Chondrocyte (in vitro differentiated cells): ENCODE data around the gene MIEF2. TPM values are rescaled to one million over a fixed set of nuclear protein-coding genes. Genes with fewer than 3 reads are reported as not detected.

ENCODE experiments used
- DNase-seq: peaks from one replicate; pipeline ENCODE4 v3.0.0; 2021; ENCODE audit warnings: mixed read lengths, low spot score
- H3K27ac Mint-ChIP-seq: one replicate; pipeline ENCODE4 v1.8.0; 2021; ENCODE audit warnings: mild to moderate bottlenecking, moderate library complexity, mixed read lengths; ENCODE audit not compliant: unreplicated experiment
- H3K27me3 Mint-ChIP-seq: 2 replicates; pipeline ENCODE4 v1.8.0; 2021; ENCODE audit warnings: low read depth, mixed read lengths
- H3K36me3 Mint-ChIP-seq: 2 replicates; pipeline ENCODE4 v1.8.0; 2021; ENCODE audit warnings: low read depth, mixed read lengths
- H3K4me1 Mint-ChIP-seq: 2 replicates; pipeline ENCODE4 v1.8.0; 2021; ENCODE audit warnings: low read depth, mild to moderate bottlenecking, mixed read lengths
- H3K4me3 Mint-ChIP-seq: one replicate; pipeline ENCODE4 v1.8.0; 2021; ENCODE audit warnings: mild to moderate bottlenecking, moderate library complexity, mixed read lengths; ENCODE audit not compliant: unreplicated experiment
- H3K9me3 Mint-ChIP-seq: 2 replicates; pipeline ENCODE4 v1.8.0; 2021; ENCODE audit warnings: low read depth, mixed read lengths
- CTCF ChIP-seq: fragments of 200-600 bp; sonication (generic); IDR thresholded peaks from 2 replicates; pipeline ENCODE4 v1.5.0; 2021; ENCODE audit warnings: antibody characterized with exemption, mild to moderate bottlenecking, moderate library complexity
- total RNA-seq: library from RNA; stranded (reverse); gene quantifications from 3 replicates; pipeline ENCODE4 v1.2.1, GENCODE V29; 2021

Gene MIEF2
- total RNA-seq, 1 donor from 2014 or later: 11.5 TPM

GRCh38 chr17:18227635-18228034 lies 32.8 kb upstream of the MIEF2 start:
- Mint-ChIP-seq H3K27ac (no peak overlapping the region), H3K4me3 (no peak overlapping the region), H3K9me3 (no peaks in the 10 kb centered on the region), H3K36me3 (no peaks in the 10 kb centered on the region), H3K4me1 (peaks cover 28% of the 10 kb centered on the region), H3K27me3 (no peaks in the 10 kb centered on the region)
- no peak for DNase-seq
- no peak for TF ChIP-seq CTCF

- no peak overlapping the region for H3K27ac Mint-ChIP-seq
- no peak for DNase-seq
- no peak overlapping the region for H3K4me3 Mint-ChIP-seq
- H3K4me1 Mint-ChIP-seq: peaks cover 28% of the 10 kb centered on the region
- no peak for TF ChIP-seq CTCF
- H3K9me3 Mint-ChIP-seq: no peaks in the 10 kb centered on the region
- H3K36me3 Mint-ChIP-seq: no peaks in the 10 kb centered on the region
- H3K27me3 Mint-ChIP-seq: no peaks in the 10 kb centered on the region
Measured at GRCh38 chr17:18228176-18228682, 32.2 kb upstream of the MIEF2 start.

- no peak for TF ChIP-seq CTCF
- H3K4me1 Mint-ChIP-seq: peaks cover 28% of the 10 kb centered on the region
- H3K9me3 Mint-ChIP-seq: no peaks in the 10 kb centered on the region
- no peaks in the 10 kb centered on the region for H3K27me3 Mint-ChIP-seq
- no peak for DNase-seq
- no peak overlapping the region for H3K4me3 Mint-ChIP-seq
- no peaks in the 10 kb centered on the region for H3K36me3 Mint-ChIP-seq
- H3K27ac Mint-ChIP-seq: no peak overlapping the region
Measured at GRCh38 chr17:18229254-18229653, 31.2 kb upstream of the MIEF2 start.

GRCh38 chr17:18229771-18230170 lies 30.7 kb upstream of the MIEF2 start:
- peaks cover under 1% of the 10 kb centered on the region for H3K36me3 Mint-ChIP-seq
- no peak for TF ChIP-seq CTCF

GRCh38 chr17:18230288-18231141 lies 29.9 kb upstream of the MIEF2 start:
- no peak for TF ChIP-seq CTCF
- Mint-ChIP-seq H3K27ac (no peak overlapping the region), H3K9me3 (no peaks in the 10 kb centered on the region), H3K36me3 (peaks cover 5% of the 10 kb centered on the region), H3K27me3 (no peaks in the 10 kb centered on the region), H3K4me1 (peaks cover 30% of the 10 kb centered on the region), H3K4me3 (no peak overlapping the region)
- DNase-seq: peak; percentile 87

More at GRCh38 chr17:18229771-18230170, 30.7 kb upstream of the MIEF2 start:
- H3K4me3 Mint-ChIP-seq: no peak overlapping the region
- no peak for DNase-seq
- H3K9me3 Mint-ChIP-seq: no peaks in the 10 kb centered on the region
- H3K27me3 Mint-ChIP-seq: no peaks in the 10 kb centered on the region
- H3K4me1 Mint-ChIP-seq: peaks cover 26% of the 10 kb centered on the region
- no peak overlapping the region for H3K27ac Mint-ChIP-seq
